Left ventricle myocardium superior (tissue), 1 donor: ENCODE measurements around the gene LRBA. TPM values are rescaled to one million over a fixed set of nuclear protein-coding genes. Genes with fewer than 3 reads are reported as not detected.
"Not testable (repeated sequence)": the region's sequence is repeated elsewhere in the genome, so short reads cannot be mapped to it uniquely, and the experiment has no call there.

ENCODE experiments used
- ATAC-seq: fragments of 200-7000 bp; cut with Tn5 transposase; one replicate; pipeline ENCODE4 v1.9.1; 2020; ENCODE audit warnings: mild to moderate bottlenecking, moderate library complexity
- DNase-seq: peaks from one replicate; pipeline ENCODE4 v3.0.0-alpha.2; 2020
- intact Hi-C: fragments of 100-400 bp; cut with micrococcal nuclease; formaldehyde crosslinking; loops from one replicate; pipeline ENCODE4 v1.11.0; 2022
- total RNA-seq: library from RNA; stranded (reverse); fragmentation: NEBNext Ultra II Directional; extraction: Animal tissue kit (Norgen Biotek cat#: 25700); gene quantifications from one replicate; pipeline ENCODE4 v1.2.1, GENCODE V29; 2021
- donor health status: DM: no; HTN: yes; CAD: no; lungs with severe emphysema.

Gene LRBA
- total RNA-seq, 1 donor from 2014 or later, result 21.4 TPM

DNA sequence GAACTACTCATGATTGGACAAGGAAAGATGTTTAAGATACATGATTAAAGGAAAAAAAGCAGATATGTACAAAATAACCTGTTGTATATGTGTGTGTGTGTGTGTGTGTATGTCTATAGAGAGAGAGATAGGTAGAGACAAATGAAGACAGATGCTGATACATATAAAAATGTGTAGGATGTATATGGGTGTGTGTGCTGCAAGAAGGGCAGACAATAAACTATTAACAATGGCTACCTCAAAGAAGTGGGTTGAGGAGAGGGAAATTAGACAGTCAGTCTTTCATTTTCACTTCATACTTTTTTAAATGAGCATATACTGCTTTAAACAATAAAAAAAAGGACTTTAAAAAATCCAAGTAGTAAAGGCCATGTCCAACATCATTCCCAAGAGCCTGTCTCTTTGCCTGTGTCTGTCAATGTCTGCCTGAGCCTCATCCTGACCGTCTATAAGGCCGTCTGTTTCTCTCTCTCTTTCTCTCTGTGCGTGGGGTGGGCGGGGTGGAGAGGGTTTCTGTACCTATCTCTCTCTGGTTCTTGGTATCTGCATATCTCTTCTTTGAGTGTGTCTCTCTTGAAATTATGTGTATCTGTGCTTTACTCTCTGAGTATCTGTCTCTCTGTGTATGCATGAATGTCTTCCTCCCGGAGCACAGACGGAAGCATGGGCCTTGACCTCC, 62.8 kb downstream of the LRBA start:
- no peak for DNase-seq
- intact Hi-C loops, result no loop called here
- ATAC-seq, result no peak

GRCh38 chr4:150950657-150951288, 64.3 kb downstream of the LRBA start:
- peak; percentile 60 for ATAC-seq
- intact Hi-C loops, result no loop called here
- no peak for DNase-seq

GRCh38 chr4:150949943-150950342, 65.1 kb downstream of the LRBA start:
- intact Hi-C loops, result no loop called here
- DNase-seq (no peak), ATAC-seq (no peak)

GRCh38 chr4:150949342-150949741, 65.7 kb downstream of the LRBA start:
- no peak for DNase-seq
- no peak for ATAC-seq
- intact Hi-C loops, result no loop called here

- ATAC-seq, result no peak
- no peak for DNase-seq
- intact Hi-C loops, result no loop called here
Measured at GRCh38 chr4:150948710-150949109, 66.4 kb downstream of the LRBA start.

DNA sequence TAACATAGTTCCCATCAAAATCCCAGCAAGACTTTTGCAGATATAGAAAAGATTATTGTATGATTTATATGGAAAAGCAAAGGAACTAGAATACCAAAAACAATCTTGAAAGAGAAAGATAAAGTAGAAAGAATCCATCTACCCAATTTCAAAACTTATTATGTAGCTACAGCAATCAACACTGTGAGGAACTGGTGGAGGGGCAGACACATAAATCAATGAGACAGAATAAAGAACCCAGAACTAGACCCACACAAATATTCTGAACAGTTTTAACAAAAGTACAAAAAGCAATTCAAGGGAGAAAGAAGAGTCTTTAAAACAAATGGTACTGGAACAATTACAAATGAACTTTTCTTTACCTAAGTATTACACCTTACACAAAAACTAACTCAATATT, 67.0 kb downstream of the LRBA start:
- DNase-seq, result no peak
- intact Hi-C loops, result no loop called here
- no peak for ATAC-seq

DNA sequence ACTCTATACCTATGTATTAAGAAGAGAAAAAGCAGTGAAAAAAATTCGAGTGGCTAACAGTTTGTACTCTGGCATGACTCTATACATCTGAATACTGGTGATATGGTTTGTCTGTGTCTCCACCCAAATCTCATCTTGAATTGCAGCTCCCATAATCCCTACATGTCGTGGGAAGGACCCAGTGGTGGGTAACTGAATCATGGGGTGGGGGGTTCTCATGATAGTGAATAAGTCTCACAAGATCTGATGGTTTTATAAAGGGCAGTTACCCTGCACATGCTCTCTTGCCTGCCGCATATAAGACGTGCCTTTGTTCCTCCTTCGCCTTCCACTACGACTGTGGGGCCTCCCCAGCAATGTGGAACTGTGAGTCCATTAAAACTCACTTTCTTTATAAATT, 70.4 kb downstream of the LRBA start:
- ATAC-seq (no peak), DNase-seq (no peak)
- intact Hi-C loops, result no loop called here

- no peak for ATAC-seq
- intact Hi-C loops, result no loop called here
Measured at GRCh38 chr4:150943818-150944217, 71.3 kb downstream of the LRBA start.

DNA sequence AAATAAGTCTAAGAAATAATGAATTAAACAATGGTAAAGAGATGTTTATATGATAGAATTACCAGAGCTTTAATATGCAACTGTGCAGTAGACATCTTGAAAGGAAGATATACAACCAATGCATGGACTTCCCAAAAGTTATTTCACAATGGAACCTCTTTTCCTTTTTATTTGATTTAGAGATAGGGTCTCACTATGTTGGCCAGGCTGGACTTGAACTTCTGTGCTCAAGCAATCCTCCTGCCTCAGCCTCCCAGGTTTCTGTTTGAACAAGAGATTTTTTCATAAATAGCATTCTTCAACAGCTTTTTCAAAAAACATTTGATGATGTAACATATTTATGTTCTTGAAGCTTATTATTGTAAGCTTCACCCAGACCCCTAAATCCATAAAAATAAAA, 72.0 kb downstream of the LRBA start:
- no peak for ATAC-seq
- no peak for DNase-seq
- intact Hi-C loops, result no loop called here

More at GRCh38 chr4:150943818-150944217, 71.3 kb downstream of the LRBA start:
- DNase-seq, result no peak

DNA sequence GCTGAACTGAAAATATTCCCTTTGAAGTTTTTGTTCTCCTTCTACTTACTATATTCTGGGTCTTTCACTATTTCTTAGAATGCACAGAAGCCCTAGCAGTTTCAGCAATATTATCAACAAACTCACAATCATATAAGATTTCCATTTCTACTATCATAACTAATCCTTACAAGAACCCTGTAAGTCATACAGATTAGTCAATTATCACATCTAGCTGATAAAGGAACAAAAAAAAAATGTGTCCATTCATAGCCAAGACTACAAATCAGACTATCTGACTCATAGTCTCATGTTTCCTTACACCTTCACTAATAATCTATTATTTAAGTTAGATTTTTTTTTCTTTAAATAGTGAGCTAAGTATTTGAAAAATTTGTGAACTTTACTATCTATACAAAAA, 72.5 kb downstream of the LRBA start:
- intact Hi-C loops, result no loop called here
- no peak for DNase-seq
- no peak for ATAC-seq

GRCh38 chr4:150940123-150940522, 75.0 kb downstream of the LRBA start:
- no peak for ATAC-seq
- intact Hi-C loops, result no loop called here
- no peak for DNase-seq

GRCh38 chr4:150939530-150939929, 75.6 kb downstream of the LRBA start:
- no peak for DNase-seq
- ATAC-seq, result no peak
- intact Hi-C loops, result no loop called here

DNA sequence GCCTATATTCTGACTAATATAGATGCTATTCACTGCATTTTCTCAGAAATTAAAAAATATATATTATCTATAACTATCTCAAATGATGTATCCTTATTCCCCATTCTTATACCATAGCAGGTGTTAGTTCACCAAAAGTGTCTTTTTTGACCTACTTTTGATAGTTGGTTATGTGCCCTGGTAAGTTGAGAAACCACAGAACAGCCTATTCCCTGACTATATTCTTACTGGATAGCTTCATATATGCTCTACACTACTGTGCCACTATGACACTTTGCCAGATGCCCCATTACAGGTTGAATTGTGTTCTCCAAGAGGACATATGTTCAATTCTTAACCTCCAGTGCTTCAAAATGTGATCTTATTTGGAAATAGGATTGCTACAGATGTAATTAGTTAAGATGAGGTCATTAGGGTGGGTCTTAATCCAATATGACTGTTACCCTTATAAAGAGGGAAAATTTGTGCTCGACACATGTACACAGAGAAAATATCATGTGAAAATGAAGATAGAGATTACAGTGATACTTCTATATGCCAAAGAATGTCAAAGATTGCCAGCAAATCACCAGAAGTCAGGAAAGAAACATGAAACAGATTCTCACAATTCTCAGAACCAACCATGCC, 76.1 kb downstream of the LRBA start:
- ATAC-seq (no peak), DNase-seq (no peak)
- intact Hi-C loops, result no loop called here

DNA sequence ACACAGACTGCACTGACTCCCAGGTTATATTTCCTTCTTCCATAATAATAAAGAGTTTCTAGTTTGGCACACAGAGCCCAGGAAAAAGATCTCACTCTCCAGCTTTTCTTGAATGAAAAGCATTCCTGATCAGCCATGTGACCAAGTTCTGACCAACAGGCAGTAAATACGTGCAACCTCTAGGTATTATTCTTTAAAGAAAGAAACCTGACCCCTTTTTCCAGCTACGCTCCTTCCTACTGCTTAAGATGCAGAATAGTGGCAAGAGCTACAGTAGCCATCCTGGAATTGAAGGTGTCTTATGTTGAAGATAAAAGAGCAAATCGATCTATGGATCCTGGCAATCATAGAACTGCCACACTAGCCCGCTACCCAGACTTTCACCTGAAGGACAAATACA, 76.7 kb downstream of the LRBA start:
- ATAC-seq (no peak), DNase-seq (no peak)
- intact Hi-C loops, result no loop called here

- intact Hi-C loops, result no loop called here
- DNase-seq (no peak), ATAC-seq (no peak)
Measured at GRCh38 chr4:150934022-150934421, 81.1 kb downstream of the LRBA start.

DNA sequence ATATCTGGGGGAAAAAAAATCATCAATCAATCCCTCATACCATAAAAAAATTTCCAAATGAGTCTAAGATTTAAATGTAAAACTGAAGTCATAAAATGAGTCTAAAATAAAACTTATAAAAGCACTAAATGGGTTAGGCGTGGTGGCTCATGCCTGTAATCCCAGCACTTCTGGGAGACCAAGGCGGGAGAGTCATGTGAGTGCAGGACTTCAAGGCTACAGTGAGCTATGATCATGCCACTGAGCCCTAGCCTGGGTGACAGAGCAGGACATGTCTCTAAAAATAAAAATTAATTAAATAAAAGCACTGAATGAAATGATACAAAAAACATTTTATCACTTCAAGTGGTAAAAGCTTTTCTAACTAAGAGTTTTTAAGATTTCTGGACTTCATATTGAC, 83.3 kb downstream of the LRBA start:
- no peak for DNase-seq

GRCh38 chr4:150931005-150931404, 84.1 kb downstream of the LRBA start:
- no peak for ATAC-seq
- intact Hi-C loops, result no loop called here
- no peak for DNase-seq

More for the DNA sequence above, 83.3 kb downstream of the LRBA start:
- peak; percentile 47 for ATAC-seq
- intact Hi-C loops, result no loop called here

DNA sequence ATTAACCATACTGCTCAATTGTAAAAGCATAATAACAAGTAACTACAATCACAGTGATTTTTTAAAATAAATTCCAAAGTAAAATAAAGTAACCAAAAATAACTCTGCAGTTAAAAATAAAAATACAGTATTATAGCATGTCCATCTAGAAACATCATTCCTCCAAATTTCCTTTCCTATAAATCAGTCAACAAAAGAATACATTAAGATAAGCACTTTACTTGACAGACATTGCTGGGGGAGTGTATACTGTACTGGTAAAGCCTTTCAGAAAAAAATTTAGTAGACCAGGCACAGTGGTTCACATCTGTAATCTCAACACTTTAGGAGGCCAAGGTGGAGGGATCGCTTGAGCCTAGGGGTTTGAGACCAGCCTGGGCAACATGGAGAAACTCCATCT, 91.1 kb downstream of the LRBA start:
- intact Hi-C loops, result no loop called here
- ATAC-seq (no peak), DNase-seq (no peak)

- ATAC-seq, intact Hi-C loops, DNase-seq: not testable (repeated sequence)
Measured at GRCh38 chr4:150921486-150921885, 93.6 kb downstream of the LRBA start.

DNA sequence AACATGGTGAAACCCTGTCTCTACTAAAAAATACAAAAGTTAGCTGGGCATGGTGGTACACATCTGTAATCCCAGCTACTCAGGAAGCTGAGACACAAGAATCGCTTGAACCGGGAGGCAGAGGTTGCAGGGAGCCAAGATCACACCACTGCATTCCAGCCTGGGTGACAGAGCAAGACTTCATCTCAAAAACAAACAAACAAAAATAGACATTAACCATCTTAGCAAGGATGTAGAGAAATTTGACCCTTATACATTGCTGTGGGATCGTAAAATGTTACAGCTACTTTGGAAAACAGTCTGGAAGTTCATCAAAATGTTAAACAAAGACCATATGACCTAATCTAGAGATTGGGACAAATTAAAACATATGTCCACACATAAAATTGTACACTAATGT, 96.5 kb downstream of the LRBA start:
- ATAC-seq, DNase-seq, intact Hi-C loops: not testable (repeated sequence)

DNA sequence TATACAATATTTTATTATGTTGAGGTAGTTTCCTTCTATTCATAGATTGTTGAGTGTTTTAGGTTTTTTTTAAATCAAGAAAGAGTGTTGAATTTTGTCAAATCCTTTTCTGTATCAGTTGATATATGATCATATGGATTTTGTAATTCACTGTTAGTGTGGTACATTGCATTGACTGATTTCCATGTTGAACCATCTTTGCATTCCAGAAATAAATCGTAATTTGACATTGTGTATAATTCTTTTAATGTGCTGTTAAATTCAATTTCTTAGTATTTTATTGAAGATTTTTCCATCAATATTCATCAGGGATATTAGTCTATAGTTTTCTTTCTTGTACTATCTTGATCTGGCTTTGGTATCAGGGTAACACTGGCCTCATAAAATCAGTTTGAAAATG, 103.8 kb downstream of the LRBA start:
- ATAC-seq (no peak), DNase-seq (no peak)
- intact Hi-C loops, result no loop called here
